Lower leg skin (tissue), 4 donors: ENCODE measurements around the gene CPSF6. TPM values are rescaled to one million over a fixed set of nuclear protein-coding genes. Genes with fewer than 3 reads are reported as not detected.

Experiments used
- DNase-seq, 2 donors: peaks; one replicate each; pipeline ENCODE4 v3.0.0-alpha.2; 2019; ENCODE audit warnings: low spot score in 2 of 2
- H3K4me3 ChIP-seq: fragments of 200-600 bp; sonication (generic); 2 replicates; pipeline ENCODE4 v1.5.1; 2017; ENCODE audit warnings: mild to moderate bottlenecking, low read depth; ENCODE audit not compliant: poor library complexity, severe bottlenecking
- CTCF ChIP-seq, 3 donors: fragments of 450-650 bp; IDR thresholded peaks; one replicate each; pipeline ENCODE4 v1.5.1; 2016; ENCODE audit warnings: antibody characterized with exemption in 3 of 3, mild to moderate bottlenecking in 3 of 3, moderate library complexity in 2 of 3
- POLR2A ChIP-seq, 2 donors: fragments of 450-650 bp; IDR thresholded peaks; one replicate each; pipeline ENCODE4 v1.6.1; 2016 to 2017; ENCODE audit warnings: antibody characterized with exemption in 2 of 2, mild to moderate bottlenecking in 1 of 2, moderate library complexity in 1 of 2
- WGBS, 2 donors: methylation state at CpG; one replicate each; pipeline ENCODE4 v1.1.5; 2018; 5-methylcytosine and 5-hydroxymethylcytosine counted together
- intact Hi-C: fragments of 100-400 bp; cut with DNase I; formaldehyde crosslinking; loops from one replicate; pipeline ENCODE4 v1.15.0; 2023; ENCODE audit warnings: low total_unique reads
- total RNA-seq, 4 donors: library from RNA; depleted of rRNA; stranded (reverse); fragments of >200 nt; gene quantifications; one replicate each; pipeline ENCODE4 v1.1.0, GENCODE V29; 2016

CPSF6 gene
- total RNA-seq, 4 donors from 2014 or later = 17.0 to 29.5 (median 20.2) TPM

GRCh38 chr12:69266036-69266635, 26.8 kb downstream of the CPSF6 start:
- no peak overlapping the region for H3K4me3 ChIP-seq
- intact Hi-C loops = no loop called here
- 72 to 74% methylated on average over 3 of the region's 3 CpGs for WGBS, 2 donors
- DNase-seq = no peak
- no peak for TF ChIP-seq CTCF (IDR thresholded peaks at IDR 0.05)
- TF ChIP-seq POLR2A (IDR thresholded peaks at IDR 0.05) = no peak

- 86 to 88% methylated on average over 2 of the region's 2 CpGs for WGBS, 2 donors
- intact Hi-C loops = no loop called here
- no peak overlapping the region for H3K4me3 ChIP-seq
- no peak for DNase-seq
- TF ChIP-seq POLR2A (IDR thresholded peaks at IDR 0.05) (no peak), CTCF (IDR thresholded peaks at IDR 0.05) (no peak)
These were observed 30.4 kb downstream of the CPSF6 start for GRCh38 chr12:69269736-69270135.

GRCh38 chr12:69272511-69272910, 33.1 kb downstream of the CPSF6 start:
- TF ChIP-seq CTCF (IDR thresholded peaks at IDR 0.05) (no peak), POLR2A (IDR thresholded peaks at IDR 0.05) (no peak)
- H3K4me3 ChIP-seq = no peak overlapping the region
- no peak for DNase-seq
- whole genome bisulfite sequencing, 2 donors = 93 to 94% methylated on average over 5 of the region's 5 CpGs
- intact Hi-C loops = no loop called here

GRCh38 chr12:69274861-69275260, 35.5 kb downstream of the CPSF6 start:
- no peak for DNase-seq
- TF ChIP-seq CTCF (IDR thresholded peaks at IDR 0.05) (no peak), POLR2A (IDR thresholded peaks at IDR 0.05) (no peak)
- intact Hi-C loops = no loop called here
- 14 to 15% methylated on average over 1 of the region's 1 CpG for WGBS, 2 donors
- no peak overlapping the region for H3K4me3 ChIP-seq

GRCh38 chr12:69275471-69275891, 36.1 kb downstream of the CPSF6 start:
- WGBS, 2 donors = 32 to 36% methylated on average over 1 of the region's 1 CpG
- DNase-seq = no peak
- intact Hi-C loops = no loop called here
- TF ChIP-seq POLR2A (IDR thresholded peaks at IDR 0.05) (no peak), CTCF (IDR thresholded peaks at IDR 0.05) (no peak)
- no peak overlapping the region for H3K4me3 ChIP-seq
